ENCODE measurements around the gene OCA2. TPM values are rescaled to one million over a fixed set of nuclear protein-coding genes. Genes with fewer than 3 reads are reported as not detected.

Gene OCA2
- total and polyA plus RNA-seq, 2 experiments from 2014 or later, result not detected

GRCh38 chr15:28023933-28024888 is 74.9 kb downstream of the OCA2 start:
- no peaks in the 10 kb centered on the region for H3K27me3 ChIP-seq (replicated peaks; ENCODE audit: insufficient read depth)
- WGBS, 2 experiments (ENCODE audit: low coverage in 1 of 2, low lambda C conversion rate in 2 of 2, missing lambda C conversion rate in 2 of 2), result 37 to 39% methylated on average over 19 of the region's 19 CpGs
- no peaks in the 10 kb centered on the region for H3K9me2 ChIP-seq (ENCODE audit: insufficient read depth)
- H4K20me1 ChIP-seq (ENCODE audit: insufficient read depth), result no peaks in the 10 kb centered on the region
- H3K9me3 ChIP-seq (ENCODE audit: low read depth), result no peaks in the 10 kb centered on the region
- H3K9ac ChIP-seq, result no peak overlapping the region
- H3K4me3 ChIP-seq, result no peak overlapping the region
- H3F3A ChIP-seq (ENCODE audit: insufficient read depth), result no peaks in the 10 kb centered on the region
- DNase-seq, result no peak
- H3K79me2 ChIP-seq (ENCODE audit: insufficient read depth), result no peaks in the 10 kb centered on the region
- H3K4me2 ChIP-seq (ENCODE audit: unreplicated experiment), result no peak overlapping the region
- H3K4me1 ChIP-seq (ENCODE audit: insufficient read depth), result no peaks in the 10 kb centered on the region
- no peak overlapping the region for H3K27ac ChIP-seq
- H3K36me3 ChIP-seq (ENCODE audit: low read depth), result no peaks in the 10 kb centered on the region
- in situ Hi-C loops (cut with MboI), result no loop called here
- TF ChIP-seq EZH2phosphoT487 (IDR thresholded peaks at IDR 0.05; ENCODE audit: insufficient read depth, low read depth) (no peak), EZH2 (IDR thresholded peaks at IDR 0.05; ENCODE audit: insufficient read depth, poor library complexity, severe bottlenecking) (no peak)
- no peak overlapping the region for H2AFZ ChIP-seq

- no peak overlapping the region for H3K4me3 ChIP-seq
- H3K79me2 ChIP-seq (ENCODE audit: insufficient read depth), result no peaks in the 10 kb centered on the region
- no peak overlapping the region for H3K4me2 ChIP-seq (ENCODE audit: unreplicated experiment)
- no peak for DNase-seq
- H3K27ac ChIP-seq, result no peak overlapping the region
- no peaks in the 10 kb centered on the region for H3K4me1 ChIP-seq (ENCODE audit: insufficient read depth)
- H2AFZ ChIP-seq, result no peak overlapping the region
- no peaks in the 10 kb centered on the region for H3K9me2 ChIP-seq (ENCODE audit: insufficient read depth)
- H3K9ac ChIP-seq, result no peak overlapping the region
- no peaks in the 10 kb centered on the region for H3K9me3 ChIP-seq (ENCODE audit: low read depth)
- no peaks in the 10 kb centered on the region for H3K36me3 ChIP-seq (ENCODE audit: low read depth)
- WGBS, 2 experiments (ENCODE audit: low coverage in 1 of 2, low lambda C conversion rate in 2 of 2, missing lambda C conversion rate in 2 of 2), result 66 to 69% methylated on average over 8 of the region's 8 CpGs
- H4K20me1 ChIP-seq (ENCODE audit: insufficient read depth), result no peaks in the 10 kb centered on the region
- H3K27me3 ChIP-seq (replicated peaks; ENCODE audit: insufficient read depth), result no peaks in the 10 kb centered on the region
- in situ Hi-C loops (cut with MboI), result no loop called here
- TF ChIP-seq EZH2phosphoT487 (IDR thresholded peaks at IDR 0.05; ENCODE audit: insufficient read depth, low read depth) (no peak), EZH2 (IDR thresholded peaks at IDR 0.05; ENCODE audit: insufficient read depth, poor library complexity, severe bottlenecking) (no peak)
- H3F3A ChIP-seq (ENCODE audit: insufficient read depth), result no peaks in the 10 kb centered on the region
These were observed 75.7 kb downstream of the OCA2 start for GRCh38 chr15:28023422-28023821.

GRCh38 chr15:28022961-28023360 is 76.2 kb downstream of the OCA2 start:
- DNase-seq, result no peak
- no peak overlapping the region for H3K9ac ChIP-seq
- no peaks in the 10 kb centered on the region for H3K9me3 ChIP-seq (ENCODE audit: low read depth)
- H3K27ac ChIP-seq, result no peak overlapping the region
- H3K9me2 ChIP-seq (ENCODE audit: insufficient read depth), result no peaks in the 10 kb centered on the region
- in situ Hi-C loops (cut with MboI), result no loop called here
- H3F3A ChIP-seq (ENCODE audit: insufficient read depth), result no peaks in the 10 kb centered on the region
- WGBS, 2 experiments (ENCODE audit: low coverage in 1 of 2, low lambda C conversion rate in 2 of 2, missing lambda C conversion rate in 2 of 2), result 20 to 27% methylated on average over 2 of the region's 2 CpGs
- no peaks in the 10 kb centered on the region for H3K36me3 ChIP-seq (ENCODE audit: low read depth)
- no peak overlapping the region for H3K4me2 ChIP-seq (ENCODE audit: unreplicated experiment)
- no peak overlapping the region for H3K4me3 ChIP-seq
- no peak overlapping the region for H2AFZ ChIP-seq
- H3K4me1 ChIP-seq (ENCODE audit: insufficient read depth), result no peaks in the 10 kb centered on the region
- no peak for TF ChIP-seq EZH2phosphoT487 (IDR thresholded peaks at IDR 0.05; ENCODE audit: insufficient read depth, low read depth)
- TF ChIP-seq EZH2 (IDR thresholded peaks at IDR 0.05; ENCODE audit: insufficient read depth, poor library complexity, severe bottlenecking), result no peak
- no peaks in the 10 kb centered on the region for H3K79me2 ChIP-seq (ENCODE audit: insufficient read depth)
- H3K27me3 ChIP-seq (replicated peaks; ENCODE audit: insufficient read depth), result no peaks in the 10 kb centered on the region
- no peaks in the 10 kb centered on the region for H4K20me1 ChIP-seq (ENCODE audit: insufficient read depth)

- Histone ChIP-seq H3K9me3 (ENCODE audit: low read depth) (no peaks in the 10 kb centered on the region), H3F3A (ENCODE audit: insufficient read depth) (no peaks in the 10 kb centered on the region), H3K79me2 (ENCODE audit: insufficient read depth) (no peaks in the 10 kb centered on the region), H3K27ac (no peak overlapping the region), H3K4me1 (ENCODE audit: insufficient read depth) (no peaks in the 10 kb centered on the region), H2AFZ (no peak overlapping the region), H3K27me3 (replicated peaks; ENCODE audit: insufficient read depth) (no peaks in the 10 kb centered on the region), H3K36me3 (ENCODE audit: low read depth) (no peaks in the 10 kb centered on the region), H3K4me2 (ENCODE audit: unreplicated experiment) (no peak overlapping the region), H3K9me2 (ENCODE audit: insufficient read depth) (no peaks in the 10 kb centered on the region), H3K4me3 (no peak overlapping the region), H4K20me1 (ENCODE audit: insufficient read depth) (no peaks in the 10 kb centered on the region), H3K9ac (no peak overlapping the region)
- TF ChIP-seq EZH2phosphoT487 (IDR thresholded peaks at IDR 0.05; ENCODE audit: insufficient read depth, low read depth), result no peak
- TF ChIP-seq EZH2 (IDR thresholded peaks at IDR 0.05; ENCODE audit: insufficient read depth, poor library complexity, severe bottlenecking), result no peak
- in situ Hi-C loops (cut with MboI), result no loop called here
- no peak for DNase-seq
- WGBS, 2 experiments (ENCODE audit: low coverage in 1 of 2, low lambda C conversion rate in 2 of 2, missing lambda C conversion rate in 2 of 2), result 68 to 71% methylated on average over 11 to 13 of the region's 13 CpGs
These were observed 76.9 kb downstream of the OCA2 start for GRCh38 chr15:28022181-28022580.

Data from GM23248 (cell line).